HG02678 (cell line): ENCODE data around the gene ZNF609.

ENCODE experiments used
- ATAC-seq: cut with Tn5 transposase; IDR thresholded peaks from one replicate; pipeline ENCODE4 v1.9.1; 2021; ENCODE audit warnings: mild to moderate bottlenecking, moderate library complexity; ENCODE audit not compliant: unreplicated experiment

Gene ZNF609, protein sequence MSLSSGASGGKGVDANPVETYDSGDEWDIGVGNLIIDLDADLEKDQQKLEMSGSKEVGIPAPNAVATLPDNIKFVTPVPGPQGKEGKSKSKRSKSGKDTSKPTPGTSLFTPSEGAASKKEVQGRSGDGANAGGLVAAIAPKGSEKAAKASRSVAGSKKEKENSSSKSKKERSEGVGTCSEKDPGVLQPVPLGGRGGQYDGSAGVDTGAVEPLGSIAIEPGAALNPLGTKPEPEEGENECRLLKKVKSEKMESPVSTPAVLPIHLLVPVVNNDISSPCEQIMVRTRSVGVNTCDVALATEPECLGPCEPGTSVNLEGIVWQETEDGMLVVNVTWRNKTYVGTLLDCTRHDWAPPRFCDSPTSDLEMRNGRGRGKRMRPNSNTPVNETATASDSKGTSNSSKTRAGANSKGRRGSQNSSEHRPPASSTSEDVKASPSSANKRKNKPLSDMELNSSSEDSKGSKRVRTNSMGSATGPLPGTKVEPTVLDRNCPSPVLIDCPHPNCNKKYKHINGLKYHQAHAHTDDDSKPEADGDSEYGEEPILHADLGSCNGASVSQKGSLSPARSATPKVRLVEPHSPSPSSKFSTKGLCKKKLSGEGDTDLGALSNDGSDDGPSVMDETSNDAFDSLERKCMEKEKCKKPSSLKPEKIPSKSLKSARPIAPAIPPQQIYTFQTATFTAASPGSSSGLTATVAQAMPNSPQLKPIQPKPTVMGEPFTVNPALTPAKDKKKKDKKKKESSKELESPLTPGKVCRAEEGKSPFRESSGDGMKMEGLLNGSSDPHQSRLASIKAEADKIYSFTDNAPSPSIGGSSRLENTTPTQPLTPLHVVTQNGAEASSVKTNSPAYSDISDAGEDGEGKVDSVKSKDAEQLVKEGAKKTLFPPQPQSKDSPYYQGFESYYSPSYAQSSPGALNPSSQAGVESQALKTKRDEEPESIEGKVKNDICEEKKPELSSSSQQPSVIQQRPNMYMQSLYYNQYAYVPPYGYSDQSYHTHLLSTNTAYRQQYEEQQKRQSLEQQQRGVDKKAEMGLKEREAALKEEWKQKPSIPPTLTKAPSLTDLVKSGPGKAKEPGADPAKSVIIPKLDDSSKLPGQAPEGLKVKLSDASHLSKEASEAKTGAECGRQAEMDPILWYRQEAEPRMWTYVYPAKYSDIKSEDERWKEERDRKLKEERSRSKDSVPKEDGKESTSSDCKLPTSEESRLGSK (N-terminal part only)

GRCh38 chr15:64460206-64460723 lies at the start of gene ZNF609:
Gene ZNF609, plus strand, starts transcription at chr15:64460578. Its CDS starts 38,842 bp downstream, at chr15:64499420.
- peak; percentile 62 for ATAC-seq

- no peak for ATAC-seq
Measured at GRCh38 chr15:64412216-64412615, 48.2 kb upstream of the ZNF609 start.

GRCh38 chr15:64422697-64423096 lies 37.7 kb upstream of the ZNF609 start:
- ATAC-seq, result no peak

DNA sequence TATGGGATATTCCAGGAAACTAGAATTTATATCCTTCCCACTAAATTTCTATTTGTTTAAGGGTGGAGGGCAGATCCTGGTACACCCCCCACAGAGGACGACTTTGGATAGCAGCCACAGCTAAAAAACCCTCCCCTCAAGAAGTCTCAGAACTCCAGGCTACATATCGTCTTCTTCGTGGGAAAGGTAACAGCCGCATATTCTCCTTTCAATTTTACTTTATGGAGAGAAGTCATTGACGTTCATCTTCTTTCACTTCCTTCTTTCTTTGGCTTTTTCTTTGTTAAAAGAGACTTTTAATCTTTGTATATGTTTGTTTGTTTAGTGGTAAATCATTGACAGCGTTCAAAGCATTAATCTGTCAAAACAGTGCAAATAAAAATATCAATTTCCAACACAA lies 36.4 kb upstream of the ZNF609 start:
- no peak for ATAC-seq

DNA sequence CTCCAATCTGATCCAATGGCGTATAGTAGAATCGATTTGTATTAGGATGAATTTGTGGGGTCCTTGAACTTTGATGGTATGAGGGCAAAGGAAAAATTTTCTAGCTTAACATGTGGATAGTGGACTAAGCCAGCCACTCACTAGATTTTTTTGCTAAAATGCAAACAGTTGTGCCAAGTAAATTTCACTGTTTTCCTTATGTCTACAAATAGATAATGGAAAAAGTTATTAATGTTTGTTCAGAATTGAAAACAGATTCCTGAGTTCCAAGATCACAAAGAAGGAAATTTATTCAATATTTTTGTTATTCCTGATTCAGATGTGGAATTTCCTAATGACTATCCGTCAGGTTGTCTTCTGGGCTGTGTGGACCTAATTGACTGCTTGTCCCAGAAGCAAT lies 35.2 kb upstream of the ZNF609 start:
- ATAC-seq, result no peak

- ATAC-seq, result no peak
Measured at GRCh38 chr15:64426845-64427465, 33.4 kb upstream of the ZNF609 start.

GRCh38 chr15:64429448-64429847 lies 30.9 kb upstream of the ZNF609 start:
- no peak for ATAC-seq

DNA sequence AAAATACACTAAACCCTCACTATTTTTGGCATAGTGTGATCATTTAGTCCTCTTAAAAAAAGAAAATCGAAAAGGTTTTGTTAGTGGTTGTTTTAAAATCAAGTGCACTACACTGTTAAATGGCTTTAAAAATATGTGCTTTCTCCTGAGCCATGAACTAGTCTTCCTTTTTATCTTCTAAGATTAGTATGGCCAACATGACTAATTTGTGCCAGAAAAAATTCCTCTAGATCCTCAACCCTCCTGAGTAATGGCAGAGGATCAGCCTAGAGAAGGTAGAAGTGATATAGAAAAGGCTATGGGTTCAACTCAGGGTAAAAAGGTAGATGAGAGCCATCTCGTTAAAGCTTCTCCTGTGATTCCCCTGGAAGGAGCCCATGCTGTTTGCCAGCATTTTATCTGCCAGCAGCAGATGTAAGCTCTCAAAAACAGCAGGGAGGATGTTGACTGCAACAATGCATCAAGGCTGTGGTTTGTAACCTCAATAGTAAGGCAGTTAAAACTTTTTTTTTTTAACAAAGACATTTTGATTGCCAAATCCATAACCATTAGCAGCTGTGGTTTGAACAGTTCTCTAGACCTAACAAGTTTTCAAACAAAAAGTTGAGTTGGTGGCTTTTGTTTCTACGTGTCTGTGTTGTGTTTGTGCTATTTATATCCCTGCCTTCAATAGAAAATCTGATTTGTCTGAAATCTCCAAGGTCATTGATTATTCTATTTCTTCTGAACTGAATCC lies 30.2 kb upstream of the ZNF609 start:
- no peak for ATAC-seq

DNA sequence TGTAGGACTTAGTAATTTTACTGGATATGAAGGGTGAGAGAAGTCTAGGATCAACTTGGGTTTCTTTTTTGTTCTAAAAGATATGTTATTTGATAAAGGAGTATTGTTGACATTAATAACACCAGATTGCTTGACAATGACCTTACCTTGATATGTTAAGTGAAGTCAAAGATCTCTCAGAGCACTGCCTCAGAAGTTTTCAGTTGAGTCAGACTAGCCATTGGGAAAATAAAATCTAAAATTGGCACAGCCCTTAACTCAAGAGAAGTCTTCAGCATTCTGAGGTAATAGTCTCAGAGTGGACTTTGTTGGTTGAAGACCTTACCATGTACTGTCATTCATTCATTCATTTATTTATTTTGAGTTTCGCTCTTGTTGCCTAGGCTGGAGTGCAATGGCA lies 22.4 kb upstream of the ZNF609 start:
- ATAC-seq, result no peak

DNA sequence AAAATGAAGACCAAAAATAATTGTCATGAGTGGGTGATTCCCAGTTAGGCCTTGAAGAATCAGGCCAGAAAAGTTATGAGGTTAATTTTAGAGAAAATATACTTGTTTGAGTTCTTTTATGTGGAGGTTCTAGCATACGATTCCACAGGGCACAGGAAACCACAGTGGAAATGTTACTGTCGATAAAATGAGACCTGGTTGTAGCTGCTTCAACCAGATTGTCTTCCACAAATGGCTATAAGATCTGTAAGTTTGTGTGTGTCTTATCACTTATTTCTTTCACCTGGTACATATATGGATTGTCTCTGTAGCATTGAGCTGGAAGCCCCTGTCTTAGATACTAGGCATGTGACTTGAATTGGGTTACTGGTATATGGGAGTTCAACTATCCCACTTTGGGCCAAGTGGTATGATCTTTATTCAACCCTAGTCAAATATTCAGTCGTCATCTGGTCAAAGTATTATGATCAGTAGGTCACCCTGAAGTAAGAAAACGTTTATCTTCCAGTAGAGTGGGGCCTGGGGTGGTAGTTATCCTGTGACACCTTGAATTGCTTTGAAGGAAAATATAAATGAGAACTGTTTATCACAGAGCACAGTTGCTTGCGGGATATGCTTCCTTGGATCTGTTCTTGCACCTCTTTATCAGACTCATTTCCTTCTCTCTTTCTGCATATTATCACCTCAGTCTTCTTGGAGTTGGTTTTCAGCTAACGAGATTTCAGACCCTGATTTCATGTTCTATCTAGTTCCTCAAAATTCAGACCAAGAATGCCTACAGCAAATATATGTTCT lies 21.5 kb upstream of the ZNF609 start:
- ATAC-seq, result no peak

- no peak for ATAC-seq
Measured at GRCh38 chr15:64441852-64442251, 18.5 kb upstream of the ZNF609 start.

GRCh38 chr15:64443016-64443415 lies 17.4 kb upstream of the ZNF609 start:
- ATAC-seq, result no peak

DNA sequence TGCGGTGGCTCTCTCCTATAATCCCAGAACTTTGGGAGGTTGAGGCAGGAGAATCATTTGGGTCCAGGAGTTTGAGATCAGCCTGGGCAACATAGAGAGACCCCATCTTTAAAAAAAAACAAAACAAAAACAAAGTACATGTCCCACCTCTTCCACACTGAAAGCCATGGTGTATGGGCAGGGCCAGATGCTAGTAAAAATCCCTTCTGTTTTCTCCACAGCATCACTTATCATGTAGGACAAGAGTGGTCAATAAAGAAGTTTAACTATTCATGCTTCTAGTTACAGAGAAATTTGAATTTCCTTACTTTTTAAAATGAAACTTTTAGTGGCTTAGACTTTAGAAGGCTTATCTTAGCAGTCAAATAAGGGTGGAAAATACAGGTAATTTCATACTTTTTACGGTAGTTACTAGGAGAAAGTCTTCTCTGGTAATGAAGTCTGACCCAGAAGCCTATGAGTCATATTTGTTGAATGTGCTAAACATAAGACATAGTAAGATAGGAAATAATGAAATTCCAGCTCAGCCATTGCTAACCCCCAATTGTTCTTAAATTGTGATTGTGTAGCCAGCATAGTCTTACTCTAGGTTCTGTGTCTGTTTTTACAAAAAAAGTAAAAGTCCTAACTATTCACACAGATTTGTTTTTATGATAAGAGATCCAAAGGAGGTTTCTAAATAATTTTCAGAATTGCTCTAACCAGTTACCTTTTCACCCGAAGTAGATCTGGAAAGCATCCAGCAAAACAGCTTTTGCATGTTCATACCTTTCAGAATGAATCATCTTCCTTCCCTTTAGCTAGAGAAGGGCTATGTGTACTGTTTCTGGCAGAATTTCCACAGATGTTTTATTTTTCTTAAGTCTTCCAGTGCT lies 16.4 kb upstream of the ZNF609 start:
- no peak for ATAC-seq

- ATAC-seq, result no peak
Measured at GRCh38 chr15:64444836-64445235, 15.5 kb upstream of the ZNF609 start.

DNA sequence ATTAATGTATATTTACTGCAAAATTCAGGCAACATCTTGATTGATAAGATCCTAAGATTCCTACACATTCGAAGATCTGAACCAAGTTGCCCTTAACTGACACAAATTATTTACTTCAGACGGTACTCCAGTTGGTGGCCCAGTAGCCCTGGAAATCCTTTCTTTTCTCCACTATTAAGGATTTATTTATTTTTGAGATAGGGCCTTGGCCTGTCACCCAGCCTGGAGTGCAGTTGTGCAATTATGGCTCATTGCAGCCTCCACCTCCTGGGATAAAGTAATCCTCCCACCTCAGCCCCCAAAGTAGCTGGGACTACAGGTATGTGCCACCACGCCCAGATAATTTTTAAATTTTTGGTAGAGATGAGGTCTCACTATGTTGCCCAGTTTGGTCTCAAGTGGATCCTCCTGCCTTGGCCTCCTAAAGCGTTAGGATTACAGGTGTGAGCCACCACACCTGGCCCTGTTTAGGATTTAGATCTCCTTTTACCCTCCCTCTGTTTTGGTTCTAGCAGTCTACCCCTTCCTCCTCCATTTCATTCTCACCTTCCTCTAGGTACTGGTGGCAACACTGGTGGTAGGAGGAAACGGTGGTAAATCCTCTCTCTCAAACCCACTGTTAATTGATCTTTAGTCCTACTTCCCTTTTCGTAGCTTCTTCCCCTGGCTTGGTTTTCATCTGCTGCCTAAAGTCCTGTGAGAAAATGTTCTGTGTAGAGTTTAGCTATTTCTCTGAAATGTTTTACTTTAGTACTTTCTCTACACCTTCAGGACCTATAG lies 12.7 kb upstream of the ZNF609 start:
- no peak for ATAC-seq

GRCh38 chr15:64452988-64453688 lies 7.2 kb upstream of the ZNF609 start:
- ATAC-seq, result no peak

GRCh38 chr15:64453689-64454037 lies 6.7 kb upstream of the ZNF609 start:
- ATAC-seq, result no peak
